Upper lobe of left lung (tissue), 6 donors: Measurements from ENCODE around the gene FLYWCH1. TPM values are rescaled to one million over a fixed set of nuclear protein-coding genes. Genes with fewer than 3 reads are reported as not detected.
A peak's percentile ranks its signal among the peaks of the same experiment; 100 is the strongest.

Experiments
- ATAC-seq, 2 donors: fragments of 200-7000 bp; cut with Tn5 transposase; one replicate each; pipeline ENCODE4 v1.9.1; 2022; ENCODE audit warnings: mild to moderate bottlenecking in 2 of 2, moderate library complexity in 2 of 2; ENCODE audit not compliant: low FRiP score in 2 of 2
- DNase-seq, 2 donors: peaks; one replicate each; pipeline ENCODE4 v3.0.0-alpha.2; 2019 to 2020
- H3K27ac ChIP-seq, 4 donors: fragments of 200-600 bp; sonication (generic); one replicate each; pipeline ENCODE4 v1.5.1; 2016 to 2019
- H3K27me3 ChIP-seq, 4 donors: fragments of 200-600 bp; sonication (generic); one replicate each; pipeline ENCODE4 v1.5.1; 2017 to 2019
- H3K36me3 ChIP-seq, 4 donors: fragments of 200-600 bp; sonication (generic); one replicate each; pipeline ENCODE4 v1.5.1; 2016 to 2019
- H3K4me1 ChIP-seq, 4 donors: fragments of 200-600 bp; sonication (generic); one replicate each; pipeline ENCODE4 v1.5.1; 2018 to 2019
- H3K4me3 ChIP-seq, 4 donors: fragments of 200-600 bp; sonication (generic); one replicate each; pipeline ENCODE4 v1.5.1; 2017 to 2019; ENCODE audit warnings: mild to moderate bottlenecking in 2 of 4, moderate library complexity in 1 of 4
- H3K9me3 ChIP-seq, 4 donors: fragments of 200-600 bp; sonication (generic); one replicate each; pipeline ENCODE4 v1.5.1; 2018 to 2019
- CTCF ChIP-seq, 6 experiments: fragments of 450-650 bp in 4 of 6; fragments of 200-600 bp in 2 of 6; sonication (generic) in 2 of 6; IDR thresholded peaks; one replicate each; pipeline ENCODE4 v1.5.1; 2016 to 2019; ENCODE audit warnings: antibody characterized with exemption in 6 of 6
- EP300 ChIP-seq, 4 donors: sonication (generic); formaldehyde crosslinking; IDR thresholded peaks; one replicate each; pipeline ENCODE4 v1.5.1; 2017; ENCODE audit warnings: antibody characterized with exemption in 4 of 4, control low read depth in 2 of 4
- POLR2A ChIP-seq, 4 donors: fragments of 450-650 bp; IDR thresholded peaks; one replicate each; pipeline ENCODE4 v1.5.1; 2016 to 2017; ENCODE audit warnings: antibody characterized with exemption in 4 of 4, mild to moderate bottlenecking in 2 of 4
- POLR2AphosphoS5 ChIP-seq, 2 donors: sonication (generic); formaldehyde crosslinking; IDR thresholded peaks; one replicate each; pipeline ENCODE4 v1.5.1; 2017; ENCODE audit warnings: antibody characterized with exemption in 2 of 2
- WGBS, 2 donors: methylation state at CpG; one replicate each; pipeline ENCODE4 v1.1.5; 2017 to 2018; 5-methylcytosine and 5-hydroxymethylcytosine counted together
- small RNA-seq, 4 donors: library from RNA; depleted of rRNA; stranded (forward); fragments of <200 nt; gene quantifications; one replicate each; pipeline ENCODE3, GENCODE V24; 2016
- total RNA-seq, 6 donors: library from RNA; depleted of rRNA in 4 of 6; stranded (reverse); fragments of >200 nt in 4 of 6; gene quantifications; one replicate each; pipeline versions ENCODE4 v1.1.0 to v1.2.1, GENCODE V29; 2016 to 2021
- donor health status: DM: no; HTN: no; CAD: no; lungs with moderate emphysema.
- donor health status: DM: no; HTN: yes; CAD: no; lungs with severe emphysema.

FLYWCH1 gene
- total RNA-seq, 6 donors from 2014 or later = 19.3 to 162 (median 43.4) TPM

- H3K4me3 ChIP-seq = no peak overlapping the region
- no peaks in the 10 kb centered on the region for H3K36me3 ChIP-seq
- no peak overlapping the region for H3K27ac ChIP-seq
- 80 to 81% methylated on average over 7 to 13 of the region's 13 CpGs for WGBS, 2 donors
- H3K9me3 ChIP-seq = no peaks in the 10 kb centered on the region
- no peak for ATAC-seq
- peak in 1 of 2 donors; percentile 54 for DNase-seq
- TF ChIP-seq POLR2AphosphoS5 (IDR thresholded peaks at IDR 0.05) = no peak
- no peak for TF ChIP-seq CTCF (IDR thresholded peaks at IDR 0.05)
- TF ChIP-seq EP300 (IDR thresholded peaks at IDR 0.05) = no peak
- no peak for TF ChIP-seq POLR2A (IDR thresholded peaks at IDR 0.05)
- no peaks in the 10 kb centered on the region for H3K27me3 ChIP-seq
- no peaks in the 10 kb centered on the region for H3K4me1 ChIP-seq
Observed at GRCh38 chr16:2996298-2996697, 84.6 kb downstream of the FLYWCH1 start.

- no peak overlapping the region for H3K4me3 ChIP-seq
- TF ChIP-seq POLR2A (IDR thresholded peaks at IDR 0.05) (no peak), EP300 (IDR thresholded peaks at IDR 0.05) (no peak), CTCF (IDR thresholded peaks at IDR 0.05) (no peak), POLR2AphosphoS5 (IDR thresholded peaks at IDR 0.05) (no peak)
- 80 to 83% methylated on average over 5 to 6 of the region's 6 CpGs for WGBS, 2 donors
- no peaks in the 10 kb centered on the region for H3K27me3 ChIP-seq
- ATAC-seq (no peak), DNase-seq (no peak)
- no peaks in the 10 kb centered on the region for H3K9me3 ChIP-seq
- H3K4me1 ChIP-seq = peaks cover 3 to 7% (median 6%) of the 10 kb centered on the region in 4 donors
- no peak overlapping the region for H3K27ac ChIP-seq
- H3K36me3 ChIP-seq = no peaks in the 10 kb centered on the region
Observed at GRCh38 chr16:2999929-3000328, 88.2 kb downstream of the FLYWCH1 start.

GRCh38 chr16:3000540-3000939, 88.8 kb downstream of the FLYWCH1 start:
- Histone ChIP-seq H3K4me1 (peaks cover 3 to 11% (median 8%) of the 10 kb centered on the region in 4 donors), H3K27me3 (no peaks in the 10 kb centered on the region), H3K4me3 (no peak overlapping the region), H3K36me3 (no peaks in the 10 kb centered on the region), H3K9me3 (no peaks in the 10 kb centered on the region), H3K27ac (no peak overlapping the region)
- 86% methylated on average over 4 of the region's 4 CpGs; no CpG with 5 or more reads in 1 of the 2 donors for WGBS, 2 donors
- no peak for TF ChIP-seq CTCF (IDR thresholded peaks at IDR 0.05)
- no peak for TF ChIP-seq POLR2AphosphoS5 (IDR thresholded peaks at IDR 0.05)
- no peak for TF ChIP-seq POLR2A (IDR thresholded peaks at IDR 0.05)
- TF ChIP-seq EP300 (IDR thresholded peaks at IDR 0.05) = no peak
- DNase-seq (no peak), ATAC-seq (no peak)

Small RNA genes lying within 50 kb of the gene (small RNA-seq; reads per million reads assigned to genes)
- 0 reads per million in 4 donors for gene LINC00514

Other genes with a start within 250 kb of the FLYWCH1 start
- 10 to 100 TPM; 25.7 to 45.5 (median 33.0) TPM for gene KCTD5, start 229.4 kb upstream of the FLYWCH1 start, total RNA-seq
- gene PRSS27, start 191.7 kb upstream of the FLYWCH1 start, total RNA-seq = 1 to 10 TPM in 5 of 6 donors, under 1 TPM in 1; 0.91 to 8.1 (median 1.8) TPM
- 1,000 to 10,000 TPM in 2 of 6 donors, 100 to 1,000 TPM in 4; 317 to 3,815 (median 582) TPM for gene SRRM2, start 159.3 kb upstream of the FLYWCH1 start, total RNA-seq
- gene ELOB, start 134.7 kb upstream of the FLYWCH1 start, total RNA-seq = 100 to 1,000 TPM in 5 of 6 donors, 10 to 100 TPM in 1; 73.3 to 245 (median 145) TPM
- under 1 TPM in 2 of 6 donors, not detected in 4; 0.20 to 0.92 TPM for gene PRSS33, start 124.4 kb upstream of the FLYWCH1 start, total RNA-seq
- gene PRSS41, start 113.5 kb upstream of the FLYWCH1 start, total RNA-seq = under 1 TPM in 2 of 6 donors, not detected in 4; 0.57 to 0.78 TPM
- gene PRSS21, start 94.7 kb upstream of the FLYWCH1 start, total RNA-seq = 10 to 100 TPM in 3 of 6 donors, 1 to 10 TPM in 2, not detected in 1; 1.2 to 16.2 (median 14.5) TPM
- 1 to 10 TPM in 2 of 6 donors, under 1 TPM in 1, not detected in 3; 0.69 to 2.0 (median 1.2) TPM for gene ZG16B, start 81.6 kb upstream of the FLYWCH1 start, total RNA-seq
- 10 to 100 TPM in 5 of 6 donors, 1 to 10 TPM in 1; 9.3 to 24.8 (median 16.6) TPM for gene PRSS22, start 53.8 kb upstream of the FLYWCH1 start, total RNA-seq
- gene FLYWCH2, start 28.7 kb upstream of the FLYWCH1 start, total RNA-seq = 10 to 100 TPM; 31.2 to 70.1 (median 39.7) TPM
- gene KREMEN2, start 52.3 kb downstream of the FLYWCH1 start, total RNA-seq = not detected
- 10 to 100 TPM in 2 of 6 donors, 1 to 10 TPM in 4; 5.2 to 13.5 (median 8.3) TPM for gene PAQR4, start 57.4 kb downstream of the FLYWCH1 start, total RNA-seq
- gene PKMYT1, start 68.5 kb downstream of the FLYWCH1 start, total RNA-seq = 10 to 100 TPM in 1 of 6 donors, 1 to 10 TPM in 4, under 1 TPM in 1; 0.39 to 19.1 (median 5.4) TPM
- 1 to 10 TPM in 4 of 6 donors, under 1 TPM in 2; 0.57 to 5.9 (median 1.1) TPM for gene CLDN9, start 101.0 kb downstream of the FLYWCH1 start, total RNA-seq
- gene CLDN6, start 106.3 kb downstream of the FLYWCH1 start, total RNA-seq = 1 to 10 TPM in 1 of 6 donors, under 1 TPM in 2, not detected in 3; 0.30 to 1.9 (median 0.72) TPM
- 100 to 1,000 TPM in 1 of 6 donors, 10 to 100 TPM in 5; 37.7 to 431 (median 76.5) TPM for gene TNFRSF12A, start 108.4 kb downstream of the FLYWCH1 start, total RNA-seq
- gene HCFC1R1, start 112.0 kb downstream of the FLYWCH1 start, total RNA-seq = 10 to 100 TPM; 28.3 to 85.1 (median 42.2) TPM
- 10 to 100 TPM; 18.5 to 40.8 (median 33.1) TPM for gene THOC6, start 112.1 kb downstream of the FLYWCH1 start, total RNA-seq
- 10 to 100 TPM; 18.5 to 98.5 (median 35.0) TPM for gene BICDL2, start 125.0 kb downstream of the FLYWCH1 start, total RNA-seq
- 10 to 100 TPM; 10.0 to 41.4 (median 20.5) TPM for gene MMP25, start 134.6 kb downstream of the FLYWCH1 start, total RNA-seq
- 100 to 1,000 TPM in 3 of 6 donors, 10 to 100 TPM in 3; 31.4 to 220 (median 116) TPM for gene IL32, start 153.7 kb downstream of the FLYWCH1 start, total RNA-seq
- 1 to 10 TPM in 1 of 6 donors, under 1 TPM in 3, not detected in 2; 0.17 to 1.0 (median 0.28) TPM for gene ZSCAN10, start 187.4 kb downstream of the FLYWCH1 start, total RNA-seq
- gene ZNF205, start 200.7 kb downstream of the FLYWCH1 start, total RNA-seq = 10 to 100 TPM; 13.8 to 25.2 (median 16.8) TPM
- gene ZNF213, start 223.1 kb downstream of the FLYWCH1 start, total RNA-seq = 10 to 100 TPM in 4 of 6 donors, 1 to 10 TPM in 2; 4.2 to 20.3 (median 11.6) TPM